Posterior vena cava (tissue), 2 donors: ENCODE data around the gene MAD1L1. TPM values are rescaled to one million over a fixed set of nuclear protein-coding genes. Genes with fewer than 3 reads are reported as not detected.
"Not testable (repeated sequence)": the region's sequence is repeated elsewhere in the genome, so short reads cannot be mapped to it uniquely, and the experiment has no call there.

Experiments
- DNase-seq: peaks from one replicate; pipeline ENCODE4 v3.0.0-alpha.2; 2020; ENCODE audit warnings: low spot score
- intact Hi-C, 2 donors: fragments of 100-400 bp; cut with DNase I; formaldehyde crosslinking; loops; one replicate each; pipeline versions ENCODE4 v1.14.1 to v1.14.2; 2022 to 2023
- total RNA-seq, 2 donors: library from RNA; stranded (reverse); fragmentation: NEBNext Ultra II Directional; extraction: Animal tissue kit (Norgen Biotek cat#: 25700); gene quantifications; one replicate each; pipeline ENCODE4 v1.2.1, GENCODE V29; 2021
- donor health status: DM: yes; HTN: yes; CAD: no.
- donor health status: DM: yes; HTN: yes; CAD: no.

MAD1L1 gene
- total RNA-seq, 2 donors from 2014 or later: 17.3 to 24.7 TPM

DNA sequence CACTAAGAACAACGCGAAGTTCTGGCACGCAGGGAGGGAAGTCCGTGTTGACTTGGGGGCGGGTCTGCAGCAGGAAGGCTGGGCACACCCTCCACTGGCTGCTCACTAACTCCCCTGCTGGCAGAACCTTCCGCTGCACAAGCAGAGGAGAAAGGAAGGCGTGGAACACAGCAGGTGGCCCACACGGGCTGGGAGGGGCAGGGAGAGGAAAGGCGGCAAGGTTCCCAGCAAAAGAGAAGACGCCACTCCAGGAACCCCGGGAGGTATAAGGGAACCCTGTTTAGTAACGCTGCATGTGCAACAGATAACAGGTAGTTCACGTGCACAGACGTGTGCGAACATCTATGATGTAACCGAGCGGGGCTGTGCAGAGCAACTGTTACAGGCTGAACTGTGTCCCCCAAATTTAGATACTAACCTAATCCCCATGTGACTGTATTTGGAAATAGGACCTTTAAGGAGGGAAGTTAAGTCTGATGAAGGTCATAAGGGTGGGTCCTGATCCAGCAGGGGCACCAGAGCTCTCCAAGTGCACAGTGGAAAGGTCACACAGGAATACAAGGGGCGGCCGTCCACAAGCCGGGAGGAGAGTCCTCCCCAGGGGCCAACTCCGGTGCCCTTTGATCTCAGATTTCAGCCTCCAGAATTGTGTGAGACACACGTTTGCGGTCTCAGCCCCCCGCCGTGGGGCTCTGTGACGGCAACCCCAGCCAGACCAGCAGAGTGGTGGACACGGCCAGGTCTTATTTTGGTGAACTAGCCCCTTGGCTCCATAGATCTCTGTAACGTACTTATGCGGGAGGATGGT, 357.1 kb downstream of the MAD1L1 start:
- DNase-seq, intact Hi-C loops: not testable (repeated sequence)

GRCh38 chr7:1874590-1875391, 358.0 kb downstream of the MAD1L1 start:
- intact Hi-C loops: not testable (repeated sequence)

DNA sequence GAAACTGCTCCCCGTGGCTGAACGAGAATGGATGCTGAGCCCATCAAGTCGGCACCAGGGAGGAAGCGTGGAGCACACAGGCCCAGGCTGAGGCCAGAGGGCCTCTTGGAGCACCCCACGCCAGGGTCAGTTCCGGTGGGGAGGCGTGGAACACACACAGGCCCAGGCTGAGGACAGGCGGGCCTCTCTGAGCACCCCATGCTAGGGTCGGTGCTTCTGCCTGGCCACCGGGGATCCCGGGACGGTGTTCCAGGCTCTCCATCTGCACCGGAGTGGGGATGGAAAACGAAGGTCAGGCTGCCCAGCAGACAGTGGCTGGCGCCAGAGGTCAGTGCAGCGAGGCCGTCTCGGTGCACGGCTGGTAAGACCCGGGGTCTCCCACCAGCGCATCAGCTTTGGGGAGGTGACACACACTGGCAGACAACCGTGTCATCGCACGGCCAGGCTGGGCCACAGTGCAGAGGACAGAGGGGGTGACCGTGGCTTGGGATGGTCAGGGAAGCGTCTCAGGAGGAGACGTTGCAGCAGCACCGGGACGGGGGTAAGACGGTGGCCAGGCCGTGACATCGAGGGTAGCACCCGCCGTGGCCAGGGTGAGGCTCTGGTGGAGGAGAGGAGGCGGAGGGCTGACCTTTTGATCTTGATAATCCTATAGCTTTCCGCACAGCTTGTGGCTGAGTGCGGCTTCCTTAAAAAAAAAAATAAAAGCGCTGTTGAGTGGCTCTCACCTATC, 358.7 kb downstream of the MAD1L1 start:
- no peak for DNase-seq
- intact Hi-C loops: no loop called here

More at GRCh38 chr7:1874590-1875391, 358.0 kb downstream of the MAD1L1 start:
- DNase-seq: not testable (repeated sequence)

DNA sequence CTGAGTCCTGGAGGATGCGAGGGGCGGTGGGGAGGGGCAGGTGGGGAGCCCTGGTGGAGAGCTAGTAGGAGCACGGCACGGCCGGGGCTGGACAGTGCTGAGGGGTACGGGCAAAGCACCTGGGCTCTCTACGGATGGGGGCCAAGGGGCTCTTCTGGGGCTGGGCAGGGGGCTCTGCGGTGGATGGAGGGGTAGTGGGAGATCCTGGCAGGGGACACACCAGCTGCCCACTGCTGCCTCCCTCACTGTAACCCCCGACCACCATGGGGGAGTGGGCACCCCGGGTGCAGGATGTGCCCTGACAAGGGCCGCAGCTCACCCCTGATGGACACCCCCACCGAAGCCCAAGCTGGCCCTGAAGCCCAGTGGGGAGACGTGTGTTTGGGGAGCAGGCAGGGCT, 359.3 kb downstream of the MAD1L1 start:
- intact Hi-C loops: no loop called here
- no peak for DNase-seq

DNA sequence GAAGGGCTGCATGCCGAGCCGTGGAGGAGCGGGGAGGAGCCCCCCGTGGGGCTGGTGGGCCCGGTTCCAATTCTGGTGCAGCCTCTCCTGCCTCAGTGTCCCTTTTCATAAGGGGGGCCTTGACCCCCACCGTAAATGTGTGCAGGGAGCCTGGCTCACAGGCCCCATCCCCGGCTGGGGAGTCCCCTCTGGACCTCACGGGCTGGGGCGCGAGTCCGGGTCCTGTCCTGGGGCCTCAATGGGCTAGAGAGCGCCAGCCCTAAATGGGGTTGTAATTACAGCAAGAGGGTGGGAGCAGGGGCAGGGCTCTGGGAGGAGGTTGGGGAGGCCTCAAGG, 359.7 kb downstream of the MAD1L1 start:
- intact Hi-C loops: no loop called here
- DNase-seq: no peak

DNA sequence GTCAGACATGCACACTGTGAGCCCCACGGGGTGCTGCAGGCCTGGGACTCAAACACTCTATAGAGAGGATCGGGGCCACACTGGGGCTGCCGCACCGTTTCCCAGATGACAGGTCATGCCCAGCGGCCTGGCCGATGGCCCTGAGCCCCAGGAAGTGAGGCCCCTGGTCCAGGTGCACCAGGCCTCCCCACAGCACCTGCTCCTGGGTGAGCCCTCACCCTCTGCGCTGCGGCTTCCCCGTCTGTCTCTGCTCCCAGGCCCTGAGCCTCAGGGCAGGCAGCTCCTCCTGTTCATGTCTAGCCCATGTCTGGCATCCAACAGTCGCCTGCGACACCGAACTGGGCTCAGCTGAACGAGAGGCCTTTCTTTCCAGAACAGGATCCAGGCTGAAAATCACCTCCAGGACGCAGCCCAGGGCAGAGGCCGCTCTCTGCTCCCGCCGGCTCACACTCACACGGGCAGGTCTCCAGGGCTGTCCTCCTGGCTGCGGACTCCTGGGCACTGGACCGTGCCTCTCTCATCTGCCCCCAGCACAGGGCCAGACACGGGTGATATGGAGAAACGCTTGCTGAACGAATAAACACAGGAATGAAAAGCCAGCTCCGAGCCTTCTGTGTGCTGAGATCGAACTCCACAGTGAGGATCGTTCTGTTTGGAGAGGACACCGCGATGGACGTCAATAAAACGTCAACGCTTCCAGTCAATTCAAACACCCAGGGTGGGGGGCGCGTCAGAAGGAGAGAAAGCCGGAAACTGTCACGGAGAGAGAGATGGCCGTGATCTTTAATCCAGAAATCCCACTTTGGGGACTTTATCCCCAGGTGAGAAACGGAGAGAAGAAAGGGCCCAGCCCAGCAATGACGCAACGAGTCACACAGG, 360.3 kb downstream of the MAD1L1 start:
- no peak for DNase-seq
- intact Hi-C loops: no loop called here

- no peak for DNase-seq
- intact Hi-C loops: no loop called here
Observed at GRCh38 chr7:1869452-1870130, 363.2 kb downstream of the MAD1L1 start.

DNA sequence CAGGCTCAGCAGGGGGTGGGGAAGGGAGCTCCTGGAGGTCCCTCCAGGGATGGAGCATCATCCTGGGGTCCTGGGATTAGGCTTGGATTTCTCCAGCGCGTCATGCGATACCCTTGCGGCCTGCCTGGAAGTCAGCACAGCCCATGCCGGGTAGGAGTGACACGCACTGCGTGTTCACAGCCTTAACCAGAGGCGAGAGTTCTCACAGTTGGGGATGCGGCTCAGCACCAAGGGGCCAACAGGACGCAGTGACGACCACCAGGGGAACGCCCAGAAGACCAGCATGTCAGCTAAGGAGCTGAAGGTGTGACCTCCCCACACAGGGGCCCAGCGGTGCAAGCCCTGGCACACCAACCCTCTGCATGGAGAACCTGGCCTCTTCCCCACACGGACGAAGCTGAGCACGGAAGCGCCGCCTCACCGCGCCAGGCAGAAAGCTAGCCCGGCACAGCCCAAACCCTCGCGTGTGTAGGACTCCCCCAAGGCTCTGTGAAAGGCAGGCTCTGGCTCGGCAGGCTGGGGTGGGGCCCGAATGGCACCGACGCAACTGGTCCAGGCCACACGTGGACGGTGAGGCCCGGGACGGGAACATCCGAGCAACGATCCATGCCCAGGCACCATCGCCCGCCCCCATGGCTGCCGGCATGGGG, 364.1 kb downstream of the MAD1L1 start:
- no peak for DNase-seq
- intact Hi-C loops: no loop called here

- intact Hi-C loops: no loop called here
- DNase-seq: no peak
Observed at GRCh38 chr7:1867370-1868260, 365.1 kb downstream of the MAD1L1 start.

DNA sequence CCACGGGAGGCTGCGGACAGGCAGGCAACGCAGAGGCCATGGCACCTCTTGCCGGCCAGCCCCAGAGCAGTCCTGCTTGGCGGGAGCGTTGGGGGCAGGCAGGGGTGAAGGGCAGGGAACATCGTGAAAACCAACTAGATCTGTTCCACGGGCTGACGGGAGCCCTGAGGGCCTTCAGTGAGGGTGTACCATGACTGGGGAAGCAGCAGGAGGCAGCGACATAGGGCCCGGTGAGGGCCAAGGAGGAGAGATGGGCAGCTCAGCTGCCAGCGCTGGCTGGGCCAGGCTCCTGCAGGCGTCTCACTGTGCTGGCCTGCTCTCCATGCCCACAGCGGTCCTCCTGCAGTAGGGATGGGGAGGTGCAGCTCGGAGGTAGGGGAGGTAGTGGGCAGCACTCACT, 366.1 kb downstream of the MAD1L1 start:
- DNase-seq: no peak
- intact Hi-C loops: no loop called here

DNA sequence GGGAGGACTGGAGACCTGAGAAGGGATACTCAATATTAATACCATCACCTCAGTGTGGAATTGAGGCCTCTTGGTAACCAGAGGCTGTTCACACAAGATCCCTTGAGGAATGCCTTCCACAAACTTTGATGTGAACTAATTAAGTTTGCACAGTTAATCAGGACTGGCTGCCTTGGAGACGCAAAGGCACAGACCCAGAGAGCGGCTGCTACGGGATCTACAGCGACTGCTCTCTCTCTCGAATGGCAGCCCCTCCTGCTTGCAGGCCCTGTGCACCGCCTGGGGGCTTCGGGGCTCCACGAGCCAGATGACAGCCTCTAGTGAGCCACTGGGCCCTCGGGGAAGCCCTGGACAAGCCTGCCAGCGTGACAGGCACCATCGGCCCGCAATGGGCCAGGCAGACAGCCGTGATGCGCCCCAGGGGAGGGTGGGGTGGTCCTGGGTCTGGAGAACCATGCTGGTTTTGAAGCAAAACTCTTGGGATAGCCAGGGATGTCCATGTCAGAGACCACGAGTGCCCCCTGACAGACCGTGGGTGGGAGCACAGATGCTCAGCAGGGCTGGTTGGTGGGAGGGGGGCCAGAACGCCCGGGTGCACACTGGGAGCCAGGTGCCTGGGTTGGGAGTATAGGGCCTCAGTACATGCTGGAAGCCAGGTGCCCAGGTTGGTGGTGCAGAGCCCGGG, 367.0 kb downstream of the MAD1L1 start:
- DNase-seq: no peak
- intact Hi-C loops: no loop called here

- DNase-seq: no peak
- intact Hi-C loops: no loop called here
Observed at GRCh38 chr7:1865000-1865555, 367.7 kb downstream of the MAD1L1 start.

- no peak for DNase-seq
- intact Hi-C loops: no loop called here
Observed at GRCh38 chr7:1864161-1864940, 368.4 kb downstream of the MAD1L1 start.

- intact Hi-C loops: no loop called here
- DNase-seq: no peak
Observed at GRCh38 chr7:1863091-1863900, 369.4 kb downstream of the MAD1L1 start.

- intact Hi-C loops: no loop called here
- DNase-seq: no peak
Observed at GRCh38 chr7:1862560-1862959, 370.2 kb downstream of the MAD1L1 start.
